ENCODE data around the gene CD2.
"Not testable (repeated sequence)": the region's sequence is repeated elsewhere in the genome, so short reads cannot be mapped to it uniquely, and the experiment has no call there.

Gene CD2

DNA sequence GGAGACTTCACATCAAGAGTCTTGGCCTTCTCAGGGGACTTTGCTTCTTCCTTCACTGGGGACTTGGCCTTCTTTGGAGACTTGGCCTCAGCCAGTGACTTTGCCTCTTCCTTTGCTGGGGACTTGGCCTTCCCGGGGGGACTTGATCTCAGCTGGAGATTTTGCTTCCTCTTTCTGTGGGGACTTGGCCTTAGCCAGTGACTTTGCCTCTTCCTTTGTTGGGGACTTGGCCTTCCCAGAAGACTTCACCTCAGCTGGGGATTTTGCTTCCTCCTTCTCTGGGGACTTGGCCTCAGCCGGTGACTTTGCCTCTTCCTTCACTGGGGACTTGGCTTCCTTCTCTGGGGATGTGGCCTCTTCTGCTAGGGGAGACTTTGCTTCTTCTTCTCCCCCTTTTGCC, 13.5 kb upstream of the CD2 start:
- H3K9me3 ChIP-seq (ENCODE audit: control insufficient read depth in 2 of 2, low read length in 2 of 2): peaks cover 14 to 17% of the 10 kb centered on the region in 2 donors
- no peak overlapping the region for H3K4me3 ChIP-seq (ENCODE audit: low read length in 2 of 2)
- H3K27ac ChIP-seq (ENCODE audit: low read depth in 2 of 2, low read length in 2 of 2): no peak overlapping the region
- H3K36me3 ChIP-seq (ENCODE audit: control insufficient read depth in 2 of 2, insufficient read depth in 2 of 2, low read length in 2 of 2): no peaks in the 10 kb centered on the region
- no peak overlapping the region for H3K9ac ChIP-seq (ENCODE audit: low read depth in 1 of 2, low read length in 2 of 2)
- H3K27me3 ChIP-seq (ENCODE audit: control insufficient read depth in 2 of 2, insufficient read depth in 2 of 2, low read length in 2 of 2): no peaks in the 10 kb centered on the region
- H3K4me1 ChIP-seq (ENCODE audit: control insufficient read depth in 2 of 2, insufficient read depth in 2 of 2, low read length in 2 of 2): peaks cover 4 to 12% of the 10 kb centered on the region in 2 donors

DNA sequence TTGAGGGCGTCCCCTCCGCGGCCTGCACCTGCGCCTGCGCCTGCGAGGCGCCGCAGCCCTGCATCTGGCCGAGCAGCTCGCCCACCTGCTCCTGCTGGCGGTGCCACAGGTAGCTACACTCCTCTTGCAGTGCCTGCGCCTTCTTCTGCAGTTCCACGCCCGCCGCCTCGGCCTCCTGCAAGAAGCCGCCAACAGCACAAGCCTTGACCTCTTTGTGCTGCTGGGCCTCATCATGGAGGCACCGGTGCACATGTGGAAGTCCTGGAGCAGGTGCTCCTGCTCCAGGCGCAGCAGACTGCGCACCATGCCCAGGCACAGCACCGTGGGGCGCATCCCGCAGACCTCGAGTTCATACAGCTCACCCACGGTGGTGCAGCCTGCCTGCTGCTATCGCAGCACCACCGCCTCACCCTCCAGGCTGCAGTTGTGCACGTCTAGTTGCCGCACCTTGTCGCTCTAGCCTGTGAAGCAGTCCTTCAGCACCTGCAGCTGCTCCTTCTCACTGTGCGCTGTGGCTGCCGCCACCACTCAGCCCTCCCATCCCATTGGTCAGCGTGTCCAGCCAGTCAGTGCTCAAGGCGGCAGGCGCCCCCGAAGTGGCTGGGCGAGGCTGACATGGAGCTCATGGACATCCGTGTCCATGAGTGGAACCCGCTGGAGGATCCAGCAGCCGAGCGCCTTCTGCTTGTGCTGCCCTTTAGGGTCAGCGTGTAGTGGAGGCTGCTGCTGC, 12.2 kb upstream of the CD2 start:
- peaks cover 4 to 12% of the 10 kb centered on the region in 2 donors for H3K4me1 ChIP-seq (ENCODE audit: control insufficient read depth in 2 of 2, insufficient read depth in 2 of 2, low read length in 2 of 2)
- H3K27ac ChIP-seq (ENCODE audit: low read depth in 2 of 2, low read length in 2 of 2): no peak overlapping the region
- H3K4me3 ChIP-seq (ENCODE audit: low read length in 2 of 2): no peak overlapping the region
- no peaks in the 10 kb centered on the region for H3K36me3 ChIP-seq (ENCODE audit: control insufficient read depth in 2 of 2, insufficient read depth in 2 of 2, low read length in 2 of 2)
- no peak overlapping the region for H3K9ac ChIP-seq (ENCODE audit: low read depth in 1 of 2, low read length in 2 of 2)
- H3K27me3 ChIP-seq (ENCODE audit: control insufficient read depth in 2 of 2, insufficient read depth in 2 of 2, low read length in 2 of 2): no peaks in the 10 kb centered on the region
- H3K9me3 ChIP-seq (ENCODE audit: control insufficient read depth in 2 of 2, low read length in 2 of 2): peaks cover 14 to 17% of the 10 kb centered on the region in 2 donors

DNA sequence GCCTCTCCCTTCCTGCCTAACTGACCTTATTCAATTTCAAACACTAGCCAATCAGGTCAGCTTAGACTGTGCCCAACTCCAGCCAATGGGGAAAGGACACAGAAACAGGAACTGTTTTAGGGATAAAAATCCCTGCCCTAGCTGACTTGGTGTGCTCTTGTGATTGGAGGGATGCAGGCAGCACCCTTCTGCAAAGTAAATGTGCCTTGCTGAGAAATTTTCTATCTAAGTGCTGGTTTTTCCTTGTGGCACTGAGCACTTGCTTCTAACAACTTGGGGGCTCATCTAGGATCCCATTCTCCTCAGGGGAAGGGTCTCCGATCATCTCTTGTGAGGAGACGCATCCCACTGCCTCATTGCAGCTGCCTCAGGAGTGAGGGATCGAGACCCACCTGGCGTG, 10.7 kb upstream of the CD2 start:
- H3K4me3 ChIP-seq (ENCODE audit: low read length in 2 of 2): no peak overlapping the region
- no peak overlapping the region for H3K9ac ChIP-seq (ENCODE audit: low read depth in 1 of 2, low read length in 2 of 2)
- H3K4me1 ChIP-seq (ENCODE audit: control insufficient read depth in 2 of 2, insufficient read depth in 2 of 2, low read length in 2 of 2): peaks cover 4 to 12% of the 10 kb centered on the region in 2 donors
- no peaks in the 10 kb centered on the region for H3K27me3 ChIP-seq (ENCODE audit: control insufficient read depth in 2 of 2, insufficient read depth in 2 of 2, low read length in 2 of 2)
- H3K27ac ChIP-seq (ENCODE audit: low read depth in 2 of 2, low read length in 2 of 2): no peak overlapping the region
- H3K9me3 ChIP-seq (ENCODE audit: control insufficient read depth in 2 of 2, low read length in 2 of 2): peaks cover 22 to 23% of the 10 kb centered on the region in 2 donors
- H3K36me3 ChIP-seq (ENCODE audit: control insufficient read depth in 2 of 2, insufficient read depth in 2 of 2, low read length in 2 of 2): no peaks in the 10 kb centered on the region

DNA sequence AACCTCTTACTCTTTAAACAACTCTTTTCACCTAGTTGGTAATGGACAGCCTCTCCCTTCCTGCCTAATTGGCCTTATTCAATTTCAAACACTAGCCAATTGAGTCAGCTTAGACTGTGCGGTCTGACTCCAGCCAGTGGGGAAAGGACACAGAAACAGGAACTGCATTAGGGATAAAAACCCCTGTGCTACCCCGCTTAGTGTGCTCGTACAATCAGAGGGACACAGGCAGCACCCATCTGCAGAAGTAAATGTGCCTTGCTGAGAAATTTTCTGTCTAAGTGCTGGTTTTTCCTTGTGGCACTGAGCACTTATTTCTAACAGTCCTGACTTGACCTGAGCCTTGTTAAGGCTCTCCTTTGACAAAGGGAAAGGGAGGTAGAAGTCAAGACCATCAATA, 6.0 kb upstream of the CD2 start:
- no peaks in the 10 kb centered on the region for H3K27me3 ChIP-seq (ENCODE audit: control insufficient read depth in 2 of 2, insufficient read depth in 2 of 2, low read length in 2 of 2)
- H3K9me3 ChIP-seq (ENCODE audit: control insufficient read depth in 2 of 2, low read length in 2 of 2): peaks cover 21 to 24% of the 10 kb centered on the region in 2 donors
- H3K27ac ChIP-seq (ENCODE audit: low read depth in 2 of 2, low read length in 2 of 2): no peak overlapping the region
- H3K9ac ChIP-seq (ENCODE audit: low read depth in 1 of 2, low read length in 2 of 2): no peak overlapping the region
- no peaks in the 10 kb centered on the region for H3K36me3 ChIP-seq (ENCODE audit: control insufficient read depth in 2 of 2, insufficient read depth in 2 of 2, low read length in 2 of 2)
- H3K4me3 ChIP-seq (ENCODE audit: low read length in 2 of 2): no peak overlapping the region
- no peaks in the 10 kb centered on the region for H3K4me1 ChIP-seq (ENCODE audit: control insufficient read depth in 2 of 2, insufficient read depth in 2 of 2, low read length in 2 of 2)

DNA sequence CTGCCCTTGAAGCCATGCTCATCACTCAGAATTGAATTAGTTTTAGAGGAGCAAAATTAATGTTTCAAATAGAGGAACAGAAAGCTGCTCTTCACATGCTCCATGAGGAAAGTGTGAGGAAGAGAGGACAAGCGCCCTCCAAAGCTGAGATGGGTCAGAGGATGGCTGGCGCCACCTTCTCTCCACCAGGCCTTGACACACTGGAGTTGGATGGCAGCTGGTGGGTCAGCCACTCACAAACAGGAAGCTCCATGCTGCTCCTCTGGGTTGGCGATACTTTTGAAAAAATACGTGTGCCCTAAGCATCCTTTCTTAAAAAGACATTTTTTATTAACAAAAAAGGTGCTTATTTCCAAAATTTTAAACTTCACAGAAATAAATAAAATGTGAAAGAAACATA, 3.1 kb upstream of the CD2 start:
- H3K4me1 ChIP-seq (ENCODE audit: control insufficient read depth in 2 of 2, insufficient read depth in 2 of 2, low read length in 2 of 2): no peaks in the 10 kb centered on the region
- no peak overlapping the region for H3K27ac ChIP-seq (ENCODE audit: low read depth in 2 of 2, low read length in 2 of 2)
- peaks cover 12% of the 10 kb centered on the region in 2 donors for H3K9me3 ChIP-seq (ENCODE audit: control insufficient read depth in 2 of 2, low read length in 2 of 2)
- no peaks in the 10 kb centered on the region for H3K36me3 ChIP-seq (ENCODE audit: control insufficient read depth in 2 of 2, insufficient read depth in 2 of 2, low read length in 2 of 2)
- H3K4me3 ChIP-seq (ENCODE audit: low read length in 2 of 2): no peak overlapping the region
- no peak overlapping the region for H3K9ac ChIP-seq (ENCODE audit: low read depth in 1 of 2, low read length in 2 of 2)
- H3K27me3 ChIP-seq (ENCODE audit: control insufficient read depth in 2 of 2, insufficient read depth in 2 of 2, low read length in 2 of 2): no peaks in the 10 kb centered on the region

DNA sequence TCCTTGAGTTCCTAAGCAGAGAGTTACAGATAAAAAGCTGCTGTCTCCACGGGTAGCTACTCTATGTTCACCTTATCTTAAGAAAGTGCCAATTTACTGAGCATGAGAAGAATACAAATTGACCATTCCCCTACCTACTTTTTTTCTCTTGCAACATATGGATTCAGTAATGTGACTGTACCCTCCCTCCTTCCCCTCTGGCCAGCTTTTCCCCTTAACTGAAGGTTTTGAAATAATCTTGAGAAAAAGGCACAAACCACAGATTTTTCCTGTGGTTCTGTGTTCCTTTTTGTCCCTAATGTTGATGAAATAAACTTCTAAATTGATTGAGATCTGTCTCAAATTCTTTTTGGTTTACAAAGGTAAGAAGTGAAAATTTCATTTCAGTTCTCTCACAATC, 2.6 kb upstream of the CD2 start:
- Histone ChIP-seq H3K9ac (ENCODE audit: low read depth in 1 of 2, low read length in 2 of 2) (no peak overlapping the region), H3K27me3 (ENCODE audit: control insufficient read depth in 2 of 2, insufficient read depth in 2 of 2, low read length in 2 of 2) (no peaks in the 10 kb centered on the region), H3K27ac (ENCODE audit: low read depth in 2 of 2, low read length in 2 of 2) (no peak overlapping the region), H3K4me3 (ENCODE audit: low read length in 2 of 2) (no peak overlapping the region), H3K4me1 (ENCODE audit: control insufficient read depth in 2 of 2, insufficient read depth in 2 of 2, low read length in 2 of 2) (no peaks in the 10 kb centered on the region), H3K9me3 (ENCODE audit: control insufficient read depth in 2 of 2, low read length in 2 of 2) (peaks cover 12% of the 10 kb centered on the region in 2 donors), H3K36me3 (ENCODE audit: control insufficient read depth in 2 of 2, insufficient read depth in 2 of 2, low read length in 2 of 2) (no peaks in the 10 kb centered on the region)

DNA sequence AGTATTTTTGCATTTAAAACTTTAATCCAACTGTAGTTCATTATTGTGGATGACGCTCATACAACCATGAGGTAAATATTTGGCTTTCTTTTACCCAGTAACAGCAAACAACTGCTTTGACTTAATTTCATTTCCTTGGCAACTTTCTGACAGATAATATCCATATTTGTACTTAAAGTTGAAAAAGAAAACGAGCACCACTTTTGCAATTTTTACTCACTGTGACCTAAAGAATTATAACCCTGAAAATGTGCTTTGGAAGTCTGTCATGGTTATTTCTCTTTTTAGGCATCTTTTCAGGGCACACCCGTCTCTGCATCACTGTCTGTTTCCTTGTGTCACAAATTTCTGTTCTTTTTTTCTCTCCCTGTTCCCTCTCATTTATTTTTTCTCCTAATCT, 918 bp upstream of the CD2 start:
- H3K9me3 ChIP-seq (ENCODE audit: control insufficient read depth in 2 of 2, low read length in 2 of 2): peaks cover 6 to 8% of the 10 kb centered on the region in 2 donors
- no peaks in the 10 kb centered on the region for H3K36me3 ChIP-seq (ENCODE audit: control insufficient read depth in 2 of 2, insufficient read depth in 2 of 2, low read length in 2 of 2)
- no peaks in the 10 kb centered on the region for H3K27me3 ChIP-seq (ENCODE audit: control insufficient read depth in 2 of 2, insufficient read depth in 2 of 2, low read length in 2 of 2)
- no peak overlapping the region for H3K9ac ChIP-seq (ENCODE audit: low read depth in 1 of 2, low read length in 2 of 2)
- H3K4me3 ChIP-seq (ENCODE audit: low read length in 2 of 2): no peak overlapping the region
- H3K4me1 ChIP-seq (ENCODE audit: control insufficient read depth in 2 of 2, insufficient read depth in 2 of 2, low read length in 2 of 2): no peaks in the 10 kb centered on the region
- no peak overlapping the region for H3K27ac ChIP-seq (ENCODE audit: low read depth in 2 of 2, low read length in 2 of 2)

DNA sequence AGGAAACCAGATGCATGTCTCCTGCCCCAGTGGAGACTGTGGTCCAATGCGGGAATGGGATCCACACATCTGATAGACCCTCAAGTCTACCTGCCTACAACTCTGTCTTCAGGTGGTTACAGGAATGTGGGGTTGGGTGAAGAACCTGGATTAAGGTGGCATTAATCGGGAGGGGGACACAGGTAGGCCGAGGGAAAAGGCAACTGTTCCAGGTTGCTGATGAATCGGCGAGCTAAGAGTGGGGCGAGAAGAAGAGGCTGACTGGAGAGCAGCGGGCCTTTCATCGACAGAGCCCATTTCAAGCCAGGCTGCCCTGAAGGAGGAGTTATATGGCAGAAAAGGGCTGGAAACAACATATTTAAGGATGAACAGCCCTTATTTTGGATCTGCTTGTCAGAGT, 836 bp downstream of the CD2 start:
- Histone ChIP-seq H3K27ac (ENCODE audit: low read depth in 2 of 2, low read length in 2 of 2) (peak overlapping the region; percentile 12 to 56), H3K27me3 (ENCODE audit: control insufficient read depth in 2 of 2, insufficient read depth in 2 of 2, low read length in 2 of 2) (no peaks in the 10 kb centered on the region), H3K9me3 (ENCODE audit: control insufficient read depth in 2 of 2, low read length in 2 of 2) (no peaks in the 10 kb centered on the region), H3K4me1 (ENCODE audit: control insufficient read depth in 2 of 2, insufficient read depth in 2 of 2, low read length in 2 of 2) (no peaks in the 10 kb centered on the region), H3K9ac (ENCODE audit: low read depth in 1 of 2, low read length in 2 of 2) (peak overlapping the region in 1 of 2 donors; percentile 56), H3K36me3 (ENCODE audit: control insufficient read depth in 2 of 2, insufficient read depth in 2 of 2, low read length in 2 of 2) (no peaks in the 10 kb centered on the region), H3K4me3 (ENCODE audit: low read length in 2 of 2) (peak overlapping the region in 1 of 2 donors; percentile 70)

DNA sequence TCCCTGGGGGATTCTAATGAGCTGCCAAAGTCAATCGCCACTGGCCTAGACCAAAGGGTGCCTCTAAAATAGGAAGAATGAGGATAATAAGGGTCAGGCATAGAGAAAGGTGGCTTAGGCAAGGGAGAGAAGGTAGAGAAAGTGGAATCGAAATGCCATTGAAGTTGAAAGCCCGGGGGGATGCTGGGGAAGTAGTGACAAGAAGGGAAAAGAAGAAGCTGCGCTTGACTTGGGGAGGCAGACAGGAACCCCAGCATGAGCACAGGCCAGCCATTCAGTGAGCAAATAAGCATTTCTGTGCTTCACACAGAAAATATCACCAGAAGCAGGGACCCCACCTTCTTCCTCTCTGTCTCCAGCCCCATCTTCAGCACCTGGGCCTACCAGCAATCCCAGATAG, 1.5 kb downstream of the CD2 start:
- Histone ChIP-seq H3K4me1 (ENCODE audit: control insufficient read depth in 2 of 2, insufficient read depth in 2 of 2, low read length in 2 of 2) (no peaks in the 10 kb centered on the region), H3K27me3 (ENCODE audit: control insufficient read depth in 2 of 2, insufficient read depth in 2 of 2, low read length in 2 of 2) (no peaks in the 10 kb centered on the region), H3K27ac (ENCODE audit: low read depth in 2 of 2, low read length in 2 of 2) (peak overlapping the region in 1 of 2 donors; percentile 56), H3K9me3 (ENCODE audit: control insufficient read depth in 2 of 2, low read length in 2 of 2) (no peaks in the 10 kb centered on the region), H3K36me3 (ENCODE audit: control insufficient read depth in 2 of 2, insufficient read depth in 2 of 2, low read length in 2 of 2) (no peaks in the 10 kb centered on the region), H3K4me3 (ENCODE audit: low read length in 2 of 2) (peak overlapping the region in 1 of 2 donors; percentile 70), H3K9ac (ENCODE audit: low read depth in 1 of 2, low read length in 2 of 2) (no peak overlapping the region)

DNA sequence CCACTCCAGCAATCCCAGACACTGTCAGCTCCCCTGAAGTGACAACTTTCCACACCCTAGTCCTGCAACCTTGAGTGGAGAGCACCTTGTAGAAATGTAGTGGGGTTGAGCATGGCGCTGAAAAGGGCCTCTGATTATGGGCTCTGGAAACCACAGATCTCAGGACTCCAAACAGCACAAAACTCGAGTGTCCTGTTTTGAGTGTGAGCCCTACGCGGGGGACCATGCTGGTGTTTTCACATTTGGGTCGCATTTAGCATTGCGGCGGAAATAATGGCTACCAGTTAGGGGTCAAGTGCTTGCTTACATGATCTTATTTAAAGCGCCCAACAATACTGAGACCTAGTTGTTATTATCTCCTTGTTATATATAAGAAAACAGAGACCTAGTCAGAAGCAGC, 1.9 kb downstream of the CD2 start:
- H3K9ac ChIP-seq (ENCODE audit: low read depth in 1 of 2, low read length in 2 of 2); H3K27ac ChIP-seq (ENCODE audit: low read depth in 2 of 2, low read length in 2 of 2); H3K27me3 ChIP-seq (ENCODE audit: control insufficient read depth in 2 of 2, insufficient read depth in 2 of 2, low read length in 2 of 2); H3K36me3 ChIP-seq (ENCODE audit: control insufficient read depth in 2 of 2, insufficient read depth in 2 of 2, low read length in 2 of 2); H3K9me3 ChIP-seq (ENCODE audit: control insufficient read depth in 2 of 2, low read length in 2 of 2); H3K4me1 ChIP-seq (ENCODE audit: control insufficient read depth in 2 of 2, insufficient read depth in 2 of 2, low read length in 2 of 2): not testable (repeated sequence)
- H3K4me3 ChIP-seq (ENCODE audit: low read length in 2 of 2): peak overlapping the region in 1 of 2 donors; percentile 70

DNA sequence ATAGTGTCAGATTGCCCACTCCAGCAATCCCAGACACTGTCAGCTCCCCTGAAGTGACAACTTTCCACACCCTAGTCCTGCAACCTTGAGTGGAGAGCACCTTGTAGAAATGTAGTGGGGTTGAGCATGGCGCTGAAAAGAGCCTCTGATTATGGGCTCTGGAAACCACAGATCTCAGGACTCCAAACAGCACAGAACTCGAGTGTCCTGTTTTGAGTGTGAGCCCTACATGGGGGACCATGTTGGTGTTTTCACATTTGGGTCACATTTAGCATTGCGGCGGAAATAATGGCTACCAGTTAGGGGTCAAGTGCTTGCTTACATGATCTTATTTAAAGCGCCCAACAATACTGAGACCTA, 4.2 kb downstream of the CD2 start:
- H3K9ac ChIP-seq (ENCODE audit: low read depth in 1 of 2, low read length in 2 of 2); H3K4me3 ChIP-seq (ENCODE audit: low read length in 2 of 2); H3K27me3 ChIP-seq (ENCODE audit: control insufficient read depth in 2 of 2, insufficient read depth in 2 of 2, low read length in 2 of 2); H3K4me1 ChIP-seq (ENCODE audit: control insufficient read depth in 2 of 2, insufficient read depth in 2 of 2, low read length in 2 of 2); H3K36me3 ChIP-seq (ENCODE audit: control insufficient read depth in 2 of 2, insufficient read depth in 2 of 2, low read length in 2 of 2); H3K9me3 ChIP-seq (ENCODE audit: control insufficient read depth in 2 of 2, low read length in 2 of 2); H3K27ac ChIP-seq (ENCODE audit: low read depth in 2 of 2, low read length in 2 of 2): not testable (repeated sequence)
